SK-N-SH (cell line): ENCODE measurements around the gene WIPF2. TPM values are rescaled to one million over a fixed set of nuclear protein-coding genes. Genes with fewer than 3 reads are reported as not detected.

Experiments
- CTCF ChIA-PET: fragments of 300-600, 350-600 bp; formaldehyde crosslinking; extraction: SDS; loops from one replicate; lab custom pipeline; 2021; lab: Yijun Ruan, JAX
- POLR2A ChIA-PET: fragments of 350-600 bp; sonication (Branson Sonifier 250); formaldehyde crosslinking; extraction: SDS; loops from one replicate; lab custom pipeline; 2020; ENCODE audit warnings: antibody characterized with exemption, inconsistent platforms; lab: Yijun Ruan, JAX
- DNase-seq: peaks from one replicate; pipeline ENCODE4 v3.0.0; 2012
- H2AFZ ChIP-seq: fragments of 200-600 bp; sonication (generic); 2 replicates; pipeline ENCODE4 v1.8.1; 2016; ENCODE audit warnings: antibody characterized with exemption, mild to moderate bottlenecking, low read depth
- H3F3A ChIP-seq: fragments of 200-600 bp; sonication (generic); replicated peaks from 2 replicates; pipeline ENCODE3; 2016; ENCODE audit warnings: antibody characterized with exemption, mild to moderate bottlenecking; ENCODE audit not compliant: insufficient read depth
- H3K27ac ChIP-seq, 2 experiments: fragments of 200-500 bp in 1 of 2; fragments of 200-600 bp in 1 of 2; sonication (Bioruptor generic) in 1 of 2; sonication (generic), shearing (Covaris generic) in 1 of 2; 2 replicates each; pipeline versions ENCODE4 v1.5.1 to v1.6.1; 2014 to 2016; ENCODE audit warnings: low read depth in 2 of 2, inconsistent platforms in 1 of 2, low read length in 1 of 2, mild to moderate bottlenecking in 1 of 2, mixed read lengths in 1 of 2
- H3K27me3 ChIP-seq: fragments of 200-600 bp; sonication (generic), shearing (Covaris generic); 2 replicates; pipeline ENCODE4 v1.6.1; 2016; ENCODE audit warnings: mixed run types; ENCODE audit not compliant: insufficient read depth
- H3K36me3 ChIP-seq, 2 experiments: fragments of 200-500 bp in 1 of 2; fragments of 200-600 bp in 1 of 2; sonication (Bioruptor generic) in 1 of 2; sonication (generic) in 1 of 2; replicated peaks in 1 of 2; 2 replicates each; pipeline versions ENCODE3 to v1.5.1; 2014 to 2016; ENCODE audit warnings: low read length in 1 of 2, mild to moderate bottlenecking in 1 of 2; ENCODE audit not compliant: insufficient read depth in 2 of 2, control insufficient read depth in 1 of 2
- H3K4me1 ChIP-seq, 2 experiments: fragments of 200-500 bp in 1 of 2; fragments of 200-600 bp in 1 of 2; sonication (Bioruptor generic) in 1 of 2; sonication (generic), shearing (Covaris generic) in 1 of 2; 2 replicates each; pipeline versions ENCODE4 v1.5.1 to v1.6.1; 2014 to 2016; ENCODE audit warnings: low read depth in 1 of 2, low read length in 1 of 2, mixed run types in 1 of 2; ENCODE audit not compliant: insufficient read depth in 2 of 2, control insufficient read depth in 1 of 2
- H3K4me2 ChIP-seq: fragments of 200-600 bp; sonication (generic), shearing (Covaris generic); 2 replicates; pipeline ENCODE4 v1.6.1; 2017; ENCODE audit warnings: mixed run types
- H3K4me3 ChIP-seq, 2 experiments: fragments of 200-500 bp in 1 of 2; fragments of 200-600 bp in 1 of 2; sonication (Bioruptor generic) in 1 of 2; sonication (generic), shearing (Covaris generic) in 1 of 2; 2 replicates each; pipeline versions ENCODE4 v1.5.1 to v1.8.1; 2014 to 2016; ENCODE audit warnings: low read depth in 2 of 2, inconsistent platforms in 1 of 2, low read length in 1 of 2, mild to moderate bottlenecking in 1 of 2, mixed read lengths in 1 of 2, moderate library complexity in 1 of 2
- H3K79me2 ChIP-seq: fragments of 200-600 bp; sonication (generic); 2 replicates; pipeline ENCODE4 v1.8.1; 2017; ENCODE audit warnings: mild to moderate bottlenecking; ENCODE audit not compliant: insufficient read depth
- H3K9ac ChIP-seq: fragments of 200-600 bp; sonication (generic); 2 replicates; pipeline ENCODE4 v1.6.1; 2017; ENCODE audit warnings: mixed run types
- H3K9me2 ChIP-seq: fragments of 200-600 bp; sonication (generic); 2 replicates; pipeline ENCODE4 v1.6.1; 2017; ENCODE audit warnings: mixed run types
- H3K9me3 ChIP-seq: fragments of 200-600 bp; sonication (generic); 2 replicates; pipeline ENCODE4 v1.6.1; 2017; ENCODE audit warnings: mixed run types, mild to moderate bottlenecking, moderate library complexity
- H4K20me1 ChIP-seq: fragments of 200-600 bp; sonication (generic); 2 replicates; pipeline ENCODE4 v1.6.1; 2017; ENCODE audit warnings: mild to moderate bottlenecking, mixed run types; ENCODE audit not compliant: insufficient read depth
- CHD2 ChIP-seq: fragments of 150-350 bp; IDR thresholded peaks from 2 replicates; pipeline ENCODE4 v1.6.1; 2018; ENCODE audit warnings: low read length; ENCODE audit not compliant: partially characterized antibody
- ELF1 ChIP-seq: IDR thresholded peaks from 2 replicates; pipeline ENCODE4 v1.4.0; 2012
- FOSL2 ChIP-seq: IDR thresholded peaks from 2 replicates; pipeline ENCODE4 v1.4.0; 2012; ENCODE audit warnings: low read depth, mild to moderate bottlenecking, moderate library complexity, borderline replicate concordance
- GATA2 ChIP-seq: sonication (generic); formaldehyde crosslinking; IDR thresholded peaks from 2 replicates; pipeline ENCODE4 v1.5.0; 2020; ENCODE audit warnings: mild to moderate bottlenecking, missing genetic modification reagents
- IRF3 ChIP-seq: fragments of 150-350 bp; IDR thresholded peaks from 2 replicates; pipeline ENCODE4 v1.6.1; 2016; ENCODE audit warnings: mild to moderate bottlenecking, low read depth, low read length
- MAX ChIP-seq: IDR thresholded peaks from 2 replicates; pipeline ENCODE4 v1.4.0; 2012; ENCODE audit warnings: low read depth
- PBX3 ChIP-seq: IDR thresholded peaks from 2 replicates; pipeline ENCODE4; 2012
- REST ChIP-seq: IDR thresholded peaks from 2 replicates; pipeline ENCODE4 v1.6.1; 2012; ENCODE audit warnings: mild to moderate bottlenecking, low read depth, low read length, moderate library complexity
- RFX5 ChIP-seq: IDR thresholded peaks from 2 replicates; pipeline ENCODE4 v1.6.1; 2012; ENCODE audit warnings: mild to moderate bottlenecking, improper control_type of control experiment, low read length
- RXRA ChIP-seq: IDR thresholded peaks from 2 replicates; pipeline ENCODE4 v1.4.0; 2012; ENCODE audit warnings: low read depth, mild to moderate bottlenecking, borderline replicate concordance
- SIN3A ChIP-seq: IDR thresholded peaks from 2 replicates; pipeline ENCODE4 v1.6.1; 2012; ENCODE audit warnings: low read depth, mild to moderate bottlenecking, low read length, moderate library complexity, borderline replicate concordance
- USF2 ChIP-seq: fragments of 150-350 bp; IDR thresholded peaks from 2 replicates; pipeline ENCODE4 v1.6.1; 2017; ENCODE audit warnings: antibody characterized with exemption, low read length, low read depth, borderline replicate concordance
- YY1 ChIP-seq: IDR thresholded peaks from 2 replicates; pipeline ENCODE4 v1.4.0; 2012; ENCODE audit warnings: low read depth, mild to moderate bottlenecking
- ZBTB33 ChIP-seq: IDR thresholded peaks from 2 replicates; pipeline ENCODE4 v1.4.0; 2012; ENCODE audit warnings: low read depth, borderline replicate concordance
- WGBS: methylation state at CpG from one replicate; pipeline ENCODE4 v1.1.6; 2017; ENCODE audit warnings: low lambda C conversion rate; 5-methylcytosine and 5-hydroxymethylcytosine counted together
- polyA plus RNA-seq, 3 experiments: library from polyadenylated mRNA; depleted of rRNA; stranded (reverse); fragments of >200 nt; gene quantifications; 2 replicates each; pipeline ENCODE4 v1.2.3, GENCODE V29; 2012

WIPF2 gene
- polyA plus RNA-seq, 1 of the 3 experiments (the other 2 are of a cell fraction): 6.8 TPM

GRCh38 chr17:40218740-40219593, at the start of gene WIPF2 (continued):
- TF ChIP-seq REST: no peak
- no peak for TF ChIP-seq FOSL2
- TF ChIP-seq SIN3A: no peak
- TF ChIP-seq IRF3: no peak
- TF ChIP-seq USF2: no peak
- peak; percentile 97 for TF ChIP-seq YY1
- TF ChIP-seq RXRA: no peak

GRCh38 chr17:40170325-40170724, 48.8 kb upstream of the WIPF2 start:
- no peaks in the 10 kb centered on the region for H4K20me1 ChIP-seq
- no peak overlapping the region for H2AFZ ChIP-seq
- H3K4me2 ChIP-seq: no peak overlapping the region
- no peaks in the 10 kb centered on the region for H3K9me3 ChIP-seq
- ChIA-PET POLR2A (no interaction called here), CTCF (interaction anchor here (0.9 to 5.6 kb wide), 5 partner anchors 20 to 157 kb away, joined by 3 to 89 read pairs (median 3); no protein-coding TSS in a partner anchor)
- peaks cover 61 to 74% of the 10 kb centered on the region in 2 experiments for H3K36me3 ChIP-seq
- H3K79me2 ChIP-seq: no peaks in the 10 kb centered on the region
- no peak overlapping the region for H3K9ac ChIP-seq
- DNase-seq: no peak
- no peak overlapping the region for H3K27ac ChIP-seq
- H3K4me1 ChIP-seq: peaks cover 0 to 3% of the 10 kb centered on the region in 2 experiments; a peak in 2 of 4 replicates
- TF ChIP-seq RFX5 (no peak), GATA2 (CRISPR knock-in tag) (no peak), CHD2 (no peak), FOSL2 (no peak), MAX (no peak), ZBTB33 (no peak), PBX3 (no peak), ELF1 (no peak), REST (no peak)
- no peaks in the 10 kb centered on the region for H3K9me2 ChIP-seq
- peaks cover 36% of the 10 kb centered on the region for H3F3A ChIP-seq
- no peaks in the 10 kb centered on the region for H3K27me3 ChIP-seq
- WGBS: 95% methylated on average over 2 of the region's 2 CpGs
- no peak overlapping the region for H3K4me3 ChIP-seq
